ENCODE measurements around the gene EGFL8. TPM values are rescaled to one million over a fixed set of nuclear protein-coding genes. Genes with fewer than 3 reads are reported as not detected.

EGFL8 gene
- total and polyA plus RNA-seq, 2 of the 8 experiments (the other 6 are each of a cell fraction or from before 2014, with no cell fraction given), result 5.0 to 9.2 TPM

- TF ChIP-seq SIN3A (conservative IDR thresholded peaks at IDR 0.05 in 1 of 2, IDR thresholded peaks at IDR 0.05 in 1 of 2; ENCODE audit: low read depth in 1 of 2, low read length in 2 of 2), result peak in 1 of 2 experiments; percentile 53; a peak in 2 of 4 replicates
- TF ChIP-seq NRF1 (IDR thresholded peaks at IDR 0.05; ENCODE audit: low read depth, low read length), result peak; percentile 74
- no peak for TF ChIP-seq HDAC6 (IDR thresholded peaks at IDR 0.05; ENCODE audit: low read depth, low read length)
These were observed 31.2 kb downstream of the EGFL8 start (continued) for GRCh38 chr6:32195652-32195901.

Data from H1 (cell line).